Adrenal gland (tissue), 5 donors: Measurements from ENCODE around the gene MUSK.

Source experiments
- CTCF ChIP-seq, 6 experiments: fragments of 450-650 bp in 4 of 6; fragments of 200-600 bp in 2 of 6; sonication (generic) in 1 of 6; IDR thresholded peaks; 1 replicate in 5 of 6; 2 replicates in 1 of 6; pipeline versions ENCODE4 v1.5.1 to v1.8.0; 2016 to 2021; ENCODE audit warnings: antibody characterized with exemption in 6 of 6, mild to moderate bottlenecking in 2 of 6, moderate library complexity in 1 of 6
- POLR2A ChIP-seq, 2 donors: fragments of 450-650 bp; IDR thresholded peaks; one replicate each; pipeline ENCODE4 v1.6.1; 2017; ENCODE audit warnings: antibody characterized with exemption in 2 of 2, mild to moderate bottlenecking in 2 of 2, moderate library complexity in 1 of 2
- donor health status: DM: no; HTN: no; CAD: no.

GRCh38 chr9:110687497-110687896 lies 18.9 kb downstream of the MUSK start:
- no peak for TF ChIP-seq CTCF (IDR thresholded peaks at IDR 0.05)
- TF ChIP-seq POLR2A (IDR thresholded peaks at IDR 0.05), result no peak
